Hepatocyte (in vitro differentiated cells): ENCODE results near the gene PPP2R3A.

Experiments used
- EZH2 ChIP-seq: fragments of 200-600 bp; sonication (generic); IDR thresholded peaks from 2 replicates; pipeline ENCODE4 v1.6.1; 2016; ENCODE audit warnings: antibody characterized with exemption, mild to moderate bottlenecking, borderline replicate concordance
- TF ChIP-seq, protein P1 (sequence below): fragments of 200-600 bp; sonication (generic); IDR thresholded peaks from 2 replicates; pipeline ENCODE4 v1.5.1; 2016; ENCODE audit warnings: antibody characterized with exemption, mild to moderate bottlenecking; ENCODE audit not compliant: poor library complexity

DNA sequence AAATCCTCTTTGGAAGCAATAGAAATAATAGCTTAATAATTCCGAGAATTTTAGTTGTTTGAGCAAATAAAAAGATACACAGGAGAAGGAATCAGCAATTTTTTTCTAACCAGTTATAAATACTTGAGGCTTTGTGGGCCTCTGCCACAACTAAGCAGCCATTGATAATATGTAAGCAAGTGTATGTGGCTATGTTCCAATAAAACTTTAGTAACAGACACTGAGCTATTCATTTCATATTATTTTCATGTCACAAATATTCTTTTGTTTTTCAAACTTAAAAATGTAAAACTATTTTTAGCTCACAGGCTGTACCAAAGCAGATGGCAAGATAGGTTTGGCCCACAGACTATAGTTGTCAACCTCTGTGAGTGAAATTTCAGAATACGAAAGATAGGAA, 145.0 kb downstream of the PPP2R3A start:
- TF ChIP-seq, protein P1, sequence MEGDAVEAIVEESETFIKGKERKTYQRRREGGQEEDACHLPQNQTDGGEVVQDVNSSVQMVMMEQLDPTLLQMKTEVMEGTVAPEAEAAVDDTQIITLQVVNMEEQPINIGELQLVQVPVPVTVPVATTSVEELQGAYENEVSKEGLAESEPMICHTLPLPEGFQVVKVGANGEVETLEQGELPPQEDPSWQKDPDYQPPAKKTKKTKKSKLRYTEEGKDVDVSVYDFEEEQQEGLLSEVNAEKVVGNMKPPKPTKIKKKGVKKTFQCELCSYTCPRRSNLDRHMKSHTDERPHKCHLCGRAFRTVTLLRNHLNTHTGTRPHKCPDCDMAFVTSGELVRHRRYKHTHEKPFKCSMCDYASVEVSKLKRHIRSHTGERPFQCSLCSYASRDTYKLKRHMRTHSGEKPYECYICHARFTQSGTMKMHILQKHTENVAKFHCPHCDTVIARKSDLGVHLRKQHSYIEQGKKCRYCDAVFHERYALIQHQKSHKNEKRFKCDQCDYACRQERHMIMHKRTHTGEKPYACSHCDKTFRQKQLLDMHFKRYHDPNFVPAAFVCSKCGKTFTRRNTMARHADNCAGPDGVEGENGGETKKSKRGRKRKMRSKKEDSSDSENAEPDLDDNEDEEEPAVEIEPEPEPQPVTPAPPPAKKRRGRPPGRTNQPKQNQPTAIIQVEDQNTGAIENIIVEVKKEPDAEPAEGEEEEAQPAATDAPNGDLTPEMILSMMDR: no peak
- TF ChIP-seq EZH2: no peak
